Endothelial cell (in vitro differentiated cells): ENCODE measurements around the gene NFIB. TPM values are rescaled to one million over a fixed set of nuclear protein-coding genes. Genes with fewer than 3 reads are reported as not detected.

Source experiments
- DNase-seq: peaks from one replicate; pipeline ENCODE4 v3.0.0; 2021; ENCODE audit warnings: low spot score
- H3K27ac Mint-ChIP-seq: one replicate; pipeline ENCODE4 v1.8.0; 2021; ENCODE audit warnings: mixed read lengths, inconsistent platforms; ENCODE audit not compliant: unreplicated experiment
- H3K27me3 Mint-ChIP-seq: one replicate; pipeline ENCODE4 v1.8.0; 2021; ENCODE audit warnings: mild to moderate bottlenecking, moderate library complexity, mixed read lengths, inconsistent platforms; ENCODE audit not compliant: unreplicated experiment
- H3K36me3 Mint-ChIP-seq: one replicate; pipeline ENCODE4 v1.8.0; 2021; ENCODE audit warnings: mild to moderate bottlenecking, low read depth, mixed read lengths, inconsistent platforms; ENCODE audit not compliant: unreplicated experiment
- H3K4me1 Mint-ChIP-seq: one replicate; pipeline ENCODE4 v1.8.0; 2021; ENCODE audit warnings: mild to moderate bottlenecking, mixed read lengths, inconsistent platforms; ENCODE audit not compliant: unreplicated experiment
- H3K4me3 Mint-ChIP-seq: one replicate; pipeline ENCODE4 v1.8.0; 2021; ENCODE audit warnings: mild to moderate bottlenecking, mixed read lengths, inconsistent platforms; ENCODE audit not compliant: unreplicated experiment
- H3K9me3 Mint-ChIP-seq: one replicate; pipeline ENCODE4 v1.8.0; 2021; ENCODE audit warnings: mixed read lengths, inconsistent platforms; ENCODE audit not compliant: unreplicated experiment
- CTCF ChIP-seq: fragments of 200-600 bp; sonication (generic); IDR thresholded peaks from one replicate; pipeline ENCODE4 v1.5.0; 2021; ENCODE audit warnings: antibody characterized with exemption; ENCODE audit not compliant: unreplicated experiment
- total RNA-seq: library from RNA; stranded (reverse); fragmentation: NEBNext Ultra II Directional; extraction: Animal tissue kit (Norgen Biotek cat#: 25700); gene quantifications from one replicate; pipeline ENCODE4 v1.2.1, GENCODE V29; 2021; ENCODE audit not compliant: unreplicated experiment

The NFIB gene
- total RNA-seq, 1 donor from 2014 or later, result 120 TPM

GRCh38 chr9:14155237-14155636 lies 158.7 kb downstream of the NFIB start:
- H3K4me3 Mint-ChIP-seq, result peak overlapping the region; percentile 39
- H3K27me3 Mint-ChIP-seq, result peaks cover 7% of the 10 kb centered on the region
- H3K4me1 Mint-ChIP-seq, result peaks cover 32% of the 10 kb centered on the region
- TF ChIP-seq CTCF, result no peak
- H3K36me3 Mint-ChIP-seq, result peaks cover 19% of the 10 kb centered on the region
- no peak for DNase-seq
- H3K27ac Mint-ChIP-seq, result no peak overlapping the region
- no peaks in the 10 kb centered on the region for H3K9me3 Mint-ChIP-seq

GRCh38 chr9:14153310-14153720 lies 160.6 kb downstream of the NFIB start:
- Mint-ChIP-seq H3K27ac (no peak overlapping the region), H3K9me3 (no peaks in the 10 kb centered on the region), H3K4me3 (no peak overlapping the region), H3K36me3 (peaks cover 15% of the 10 kb centered on the region), H3K27me3 (peaks cover 4% of the 10 kb centered on the region), H3K4me1 (peaks cover 18% of the 10 kb centered on the region)
- no peak for DNase-seq
- TF ChIP-seq CTCF, result no peak

GRCh38 chr9:14151451-14151850 lies 162.5 kb downstream of the NFIB start:
- no peak for TF ChIP-seq CTCF
- Mint-ChIP-seq H3K4me3 (no peak overlapping the region), H3K27me3 (peaks cover 2% of the 10 kb centered on the region), H3K4me1 (peaks cover 10% of the 10 kb centered on the region), H3K27ac (no peak overlapping the region), H3K9me3 (no peaks in the 10 kb centered on the region), H3K36me3 (peaks cover 15% of the 10 kb centered on the region)
- no peak for DNase-seq

- Mint-ChIP-seq H3K27me3 (peaks cover 2% of the 10 kb centered on the region), H3K9me3 (no peaks in the 10 kb centered on the region), H3K27ac (no peak overlapping the region), H3K4me1 (no peaks in the 10 kb centered on the region), H3K4me3 (no peak overlapping the region), H3K36me3 (peaks cover 20% of the 10 kb centered on the region)
- DNase-seq, result no peak
- no peak for TF ChIP-seq CTCF
These were observed 165.3 kb downstream of the NFIB start for GRCh38 chr9:14148501-14149103.

GRCh38 chr9:14147738-14148137 lies 166.2 kb downstream of the NFIB start:
- H3K4me1 Mint-ChIP-seq, result no peaks in the 10 kb centered on the region
- DNase-seq, result no peak
- H3K4me3 Mint-ChIP-seq, result no peak overlapping the region
- H3K36me3 Mint-ChIP-seq, result peaks cover 21% of the 10 kb centered on the region
- H3K27me3 Mint-ChIP-seq, result peaks cover 2% of the 10 kb centered on the region
- H3K27ac Mint-ChIP-seq, result no peak overlapping the region
- H3K9me3 Mint-ChIP-seq, result no peaks in the 10 kb centered on the region
- TF ChIP-seq CTCF, result no peak
